GM12874 (cell line): ENCODE results near the gene MAN2B1.

ENCODE experiments used
- TF ChIP-seq, protein P1 (sequence below): IDR thresholded peaks from 2 replicates; pipeline ENCODE4 v1.5.1; 2011; ENCODE audit warnings: low read depth, mild to moderate bottlenecking, control low read depth, low read length, moderate library complexity; ENCODE audit not compliant: insufficient read depth

The MAN2B1 gene

DNA sequence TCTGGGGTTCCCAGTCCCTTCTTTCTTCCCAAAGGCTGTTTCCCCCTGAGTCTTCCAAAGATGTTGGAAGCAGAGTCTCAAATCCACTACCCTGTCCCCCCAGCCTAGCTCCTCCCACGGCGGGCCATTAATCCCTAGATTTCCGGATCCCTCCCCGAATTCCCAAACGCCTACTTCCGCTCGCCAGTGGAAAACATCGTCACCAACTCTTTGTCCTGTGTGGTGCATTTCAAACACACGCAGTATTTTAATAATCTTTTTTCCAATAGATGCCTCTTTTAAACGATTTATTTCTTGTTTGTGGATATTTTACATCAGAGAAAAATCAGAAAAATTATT is 55.2 kb downstream of the MAN2B1 start:
- TF ChIP-seq, protein P1, sequence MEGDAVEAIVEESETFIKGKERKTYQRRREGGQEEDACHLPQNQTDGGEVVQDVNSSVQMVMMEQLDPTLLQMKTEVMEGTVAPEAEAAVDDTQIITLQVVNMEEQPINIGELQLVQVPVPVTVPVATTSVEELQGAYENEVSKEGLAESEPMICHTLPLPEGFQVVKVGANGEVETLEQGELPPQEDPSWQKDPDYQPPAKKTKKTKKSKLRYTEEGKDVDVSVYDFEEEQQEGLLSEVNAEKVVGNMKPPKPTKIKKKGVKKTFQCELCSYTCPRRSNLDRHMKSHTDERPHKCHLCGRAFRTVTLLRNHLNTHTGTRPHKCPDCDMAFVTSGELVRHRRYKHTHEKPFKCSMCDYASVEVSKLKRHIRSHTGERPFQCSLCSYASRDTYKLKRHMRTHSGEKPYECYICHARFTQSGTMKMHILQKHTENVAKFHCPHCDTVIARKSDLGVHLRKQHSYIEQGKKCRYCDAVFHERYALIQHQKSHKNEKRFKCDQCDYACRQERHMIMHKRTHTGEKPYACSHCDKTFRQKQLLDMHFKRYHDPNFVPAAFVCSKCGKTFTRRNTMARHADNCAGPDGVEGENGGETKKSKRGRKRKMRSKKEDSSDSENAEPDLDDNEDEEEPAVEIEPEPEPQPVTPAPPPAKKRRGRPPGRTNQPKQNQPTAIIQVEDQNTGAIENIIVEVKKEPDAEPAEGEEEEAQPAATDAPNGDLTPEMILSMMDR = no peak

DNA sequence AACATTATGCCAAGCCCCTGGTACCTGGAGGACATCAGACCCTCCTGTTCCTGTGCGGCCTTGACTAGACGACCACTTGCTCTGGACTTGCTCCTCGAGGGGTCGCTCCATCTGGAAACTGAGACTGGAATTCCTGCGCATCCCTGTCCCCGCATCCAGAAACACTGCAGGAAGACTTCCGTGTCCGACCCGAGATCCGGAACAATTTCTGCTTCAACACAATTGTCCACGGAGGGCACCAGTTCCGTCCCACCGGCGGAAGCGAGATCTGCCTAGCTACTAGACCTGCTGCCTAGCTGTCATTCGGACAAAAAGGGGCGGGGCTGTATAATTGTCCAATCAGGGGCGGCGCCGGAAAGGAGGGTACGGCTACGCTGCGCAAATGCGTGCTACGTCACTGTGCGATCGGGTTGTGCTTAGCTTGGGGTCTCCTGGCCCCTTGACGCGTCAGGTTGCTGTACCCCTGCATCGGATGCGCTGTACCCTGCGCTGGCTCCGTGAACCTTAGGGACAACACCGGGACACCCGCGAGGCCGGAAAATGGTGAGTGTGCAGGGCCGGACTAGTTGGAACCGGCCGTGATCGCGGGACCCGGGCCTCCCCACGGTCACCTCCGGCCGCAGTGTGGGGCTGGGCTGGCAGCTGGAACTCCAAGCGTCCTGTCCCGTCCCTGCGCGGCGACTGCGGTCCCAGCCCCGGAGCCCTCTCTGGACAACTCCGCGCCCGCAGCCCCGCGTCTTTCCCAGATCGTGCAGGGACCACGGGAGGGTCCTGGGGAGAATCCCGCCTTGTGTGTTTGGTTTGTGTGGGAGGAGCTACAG is 55.8 kb downstream of the MAN2B1 start, which contains the start of the genes ZNF490 and ZNF791:
Gene ZNF490 (minus strand): TSS at position 274 of the 821 bp plus-strand sequence. CDS start 133 bp downstream, at position 141.
Gene ZNF791 (plus strand): TSS at position 381 of the 821 bp plus-strand sequence. CDS start 160 bp downstream, at position 541.
- TF ChIP-seq, protein P1 = no peak

DNA sequence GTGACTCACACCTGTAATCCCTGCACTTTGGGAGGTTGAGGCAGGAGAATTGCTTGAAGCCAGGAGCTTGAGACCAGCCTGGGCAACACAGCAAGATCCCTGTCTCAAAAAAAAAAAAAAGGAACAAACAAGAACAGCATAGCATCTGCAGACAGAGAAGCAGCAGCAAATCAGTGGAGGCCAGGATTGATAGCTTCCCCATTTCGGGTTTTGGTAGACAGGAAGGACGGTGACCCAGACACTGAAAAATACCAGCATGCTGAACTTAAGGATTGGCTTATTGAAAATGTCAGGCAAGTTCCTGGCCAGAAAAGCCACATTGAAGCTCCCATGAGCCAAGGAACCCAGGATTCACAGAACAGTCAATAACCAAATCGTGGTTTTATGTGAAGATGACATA is 58.9 kb downstream of the MAN2B1 start:
- TF ChIP-seq, protein P1 = no peak

DNA sequence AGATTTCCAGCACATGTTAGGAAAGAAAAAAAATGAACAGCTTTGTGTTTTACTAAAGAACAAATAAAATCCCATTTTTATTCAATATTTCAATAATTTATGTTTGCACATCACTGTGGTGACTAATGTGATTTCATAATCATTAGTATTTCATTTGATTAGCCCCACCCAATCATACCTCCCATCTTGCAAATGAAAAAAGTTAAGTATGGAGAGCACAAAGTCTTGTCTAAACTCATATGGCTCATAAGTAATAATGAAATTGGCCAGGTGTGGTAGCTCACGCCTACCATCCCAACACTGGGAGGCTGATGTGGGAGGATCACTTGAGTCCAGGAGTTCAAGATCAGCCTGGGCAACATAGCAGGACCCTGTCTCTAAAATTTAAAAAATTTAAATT is 59.7 kb downstream of the MAN2B1 start:
- TF ChIP-seq, protein P1 = no peak

DNA sequence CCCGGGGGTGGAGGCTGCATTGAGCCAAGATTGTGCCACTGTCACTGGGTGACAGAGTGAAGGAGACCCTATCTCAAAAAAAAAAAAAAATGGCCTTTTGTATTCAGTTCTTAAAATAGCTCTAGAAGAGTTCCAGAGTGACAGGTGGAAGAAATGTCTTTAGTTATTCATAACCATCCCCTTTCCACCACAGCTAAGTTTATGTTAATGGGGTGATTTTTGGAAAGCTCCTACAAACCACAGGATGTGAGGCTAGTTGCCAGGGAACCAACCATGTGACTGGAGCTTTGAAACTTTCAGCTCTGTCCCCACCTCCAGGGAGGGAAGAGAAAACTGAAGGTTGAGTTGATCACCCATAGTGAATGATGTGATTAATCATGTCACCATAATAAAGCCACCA is 62.8 kb downstream of the MAN2B1 start:
- TF ChIP-seq, protein P1 = no peak

DNA sequence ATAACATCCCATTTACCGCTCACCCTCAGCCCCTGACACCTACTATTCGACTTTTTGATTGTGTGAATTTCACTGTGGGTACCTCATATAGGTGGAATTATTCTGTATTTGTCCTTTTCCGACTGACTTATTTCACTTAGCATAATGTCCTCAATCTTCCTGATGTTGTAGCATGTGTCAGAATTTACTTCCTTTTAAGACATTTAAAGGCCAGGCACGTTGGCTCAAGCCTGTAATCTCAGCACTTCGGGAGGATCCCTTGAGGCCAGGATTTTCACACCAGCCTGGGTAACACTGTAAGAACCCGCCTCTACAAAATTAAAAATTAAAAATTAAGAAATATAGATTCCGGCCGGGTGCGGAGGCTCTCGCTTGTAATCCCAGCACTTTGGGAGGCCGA is 68.9 kb downstream of the MAN2B1 start:
- TF ChIP-seq, protein P1 = no peak

DNA sequence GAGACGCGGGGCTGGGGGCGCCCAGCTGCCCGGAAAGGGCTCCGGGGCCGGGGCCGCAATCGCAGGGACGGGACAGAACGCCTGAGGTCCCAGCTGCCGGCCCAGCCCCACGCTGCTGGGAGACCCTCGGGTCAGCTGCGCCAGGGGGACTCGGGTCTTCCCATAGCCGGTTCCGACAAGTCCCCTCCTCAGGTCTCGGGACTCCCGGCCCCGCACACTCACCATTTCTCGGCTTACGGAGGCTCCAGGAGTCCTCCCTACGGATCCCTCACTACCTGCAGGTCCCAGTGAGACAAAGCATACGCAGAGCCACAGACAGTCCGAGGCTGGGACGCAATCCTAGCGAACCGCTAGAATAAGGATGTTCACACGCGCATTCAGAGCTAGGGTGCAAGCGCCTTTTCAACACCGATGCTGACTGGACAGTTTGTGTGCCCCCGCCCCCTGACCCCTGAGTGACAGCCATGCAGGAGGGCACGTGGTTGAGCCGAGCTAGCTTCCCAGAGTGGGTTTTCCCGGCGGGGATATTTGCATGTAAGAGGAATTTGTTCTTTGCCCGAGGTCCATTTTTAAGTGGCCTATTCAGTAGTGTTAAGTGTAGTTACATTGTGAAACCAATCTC is 69.5 kb downstream of the MAN2B1 start:
- TF ChIP-seq, protein P1 = no peak
